GM21529 (cell line): ENCODE measurements around the gene DOK3.
A peak's percentile ranks its signal among the peaks of the same experiment; 100 is the strongest.

Experiments
- ATAC-seq: cut with Tn5 transposase; IDR thresholded peaks from one replicate; pipeline ENCODE4 v1.9.1; 2021; ENCODE audit not compliant: unreplicated experiment

DOK3 gene, protein sequence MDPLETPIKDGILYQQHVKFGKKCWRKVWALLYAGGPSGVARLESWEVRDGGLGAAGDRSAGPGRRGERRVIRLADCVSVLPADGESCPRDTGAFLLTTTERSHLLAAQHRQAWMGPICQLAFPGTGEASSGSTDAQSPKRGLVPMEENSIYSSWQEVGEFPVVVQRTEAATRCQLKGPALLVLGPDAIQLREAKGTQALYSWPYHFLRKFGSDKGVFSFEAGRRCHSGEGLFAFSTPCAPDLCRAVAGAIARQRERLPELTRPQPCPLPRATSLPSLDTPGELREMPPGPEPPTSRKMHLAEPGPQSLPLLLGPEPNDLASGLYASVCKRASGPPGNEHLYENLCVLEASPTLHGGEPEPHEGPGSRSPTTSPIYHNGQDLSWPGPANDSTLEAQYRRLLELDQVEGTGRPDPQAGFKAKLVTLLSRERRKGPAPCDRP

DNA sequence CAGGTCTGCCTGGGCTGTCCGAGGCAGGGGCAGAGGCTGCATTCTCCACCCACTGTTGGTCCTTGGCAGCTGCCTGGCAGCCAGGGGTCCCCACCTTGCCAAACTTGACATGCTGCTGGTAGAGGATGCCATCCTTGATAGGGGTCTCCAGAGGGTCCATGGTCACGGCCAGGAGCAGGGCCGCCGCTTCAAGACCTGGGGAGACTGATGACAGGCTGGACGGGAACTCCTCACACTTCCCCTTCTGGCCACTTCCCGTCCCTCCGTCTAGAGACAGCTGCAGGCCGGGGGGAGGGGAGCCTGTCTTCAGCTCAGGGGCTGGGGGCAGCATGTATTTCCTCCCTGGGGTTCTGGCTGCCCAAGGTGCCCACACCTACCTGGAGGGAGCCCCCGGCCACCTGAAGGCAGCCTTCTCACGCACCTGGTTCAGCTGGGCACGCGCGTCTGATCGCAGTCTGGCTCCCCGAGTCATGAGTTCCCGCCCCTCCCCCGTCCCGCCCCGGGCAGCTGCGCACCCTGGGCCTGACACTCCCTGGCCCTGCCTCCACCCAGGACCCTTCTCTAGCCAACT is at the start of gene DOK3:
DOK3 (minus strand) TSS at position 446 of the 571 bp plus-strand sequence; CDS start at position 160, 286 bp downstream.
- ATAC-seq = peak; percentile 30

DNA sequence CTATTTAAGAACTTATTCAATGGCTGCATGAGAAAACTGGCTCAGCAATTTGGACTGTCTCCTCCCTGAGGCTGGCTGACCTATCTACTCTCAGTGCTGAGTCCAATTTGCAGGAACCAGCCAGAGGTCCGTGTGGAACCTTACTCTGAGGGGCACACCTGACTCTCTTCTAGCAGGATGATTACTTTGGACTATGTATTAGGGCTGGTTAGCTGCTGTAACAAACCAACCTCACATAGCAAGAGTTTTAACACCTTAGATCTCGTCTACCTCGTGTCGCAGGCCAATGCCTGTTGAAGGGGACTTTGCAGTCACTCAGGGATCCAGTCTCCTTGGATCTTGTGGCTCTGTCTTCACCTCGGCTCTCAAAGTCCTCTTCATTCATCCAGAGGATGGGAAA is 48.2 kb upstream of the DOK3 start:
- no peak for ATAC-seq

DNA sequence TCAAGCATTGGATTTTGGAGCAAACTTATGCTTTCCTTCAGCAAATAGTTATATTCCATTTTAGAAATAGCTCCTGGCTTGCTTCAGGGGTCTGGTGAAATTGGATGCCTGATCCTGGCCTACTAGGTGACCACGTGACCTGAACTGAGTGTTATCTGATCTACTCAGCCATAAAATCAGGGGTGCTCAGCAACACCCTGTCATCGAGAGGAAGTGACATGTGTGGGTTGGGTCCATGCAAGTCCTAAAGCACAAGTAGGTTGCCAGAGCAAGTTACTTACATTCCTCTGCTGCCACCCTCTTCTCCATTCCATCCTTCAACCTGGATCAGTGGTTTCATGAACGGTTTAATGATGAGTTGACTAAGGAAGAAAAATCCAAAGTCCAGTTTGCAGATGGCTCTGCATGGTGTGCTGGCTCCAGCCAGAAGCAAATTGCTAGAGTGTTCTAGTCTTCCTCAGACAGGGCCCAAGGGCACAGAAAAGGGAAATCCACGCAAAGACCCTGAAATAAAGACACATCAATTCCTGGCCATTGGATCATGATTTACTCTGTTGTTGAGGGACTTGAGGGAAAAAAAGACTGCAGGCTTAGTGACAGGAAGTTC is 47.5 kb upstream of the DOK3 start:
- ATAC-seq = no peak

DNA sequence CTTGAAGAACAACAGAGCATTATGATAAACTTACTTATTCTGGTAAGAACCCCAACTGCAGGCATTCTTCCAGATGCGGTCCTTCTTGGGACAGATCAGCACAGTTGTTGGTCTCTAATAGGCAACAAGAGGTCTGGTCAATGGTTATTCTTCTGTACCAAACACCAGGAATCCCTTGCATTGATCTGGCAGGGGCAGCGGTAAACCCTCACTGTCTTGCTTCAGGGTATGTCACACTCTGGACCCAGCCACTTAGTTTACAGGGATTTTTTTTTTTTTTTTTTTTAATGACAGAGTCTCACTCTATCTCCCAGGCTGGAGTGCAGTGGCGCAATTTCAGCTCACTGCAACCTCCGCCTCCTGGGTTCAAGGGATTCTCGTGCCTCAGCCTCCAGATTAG is 46.0 kb upstream of the DOK3 start:
- ATAC-seq = no peak

DNA sequence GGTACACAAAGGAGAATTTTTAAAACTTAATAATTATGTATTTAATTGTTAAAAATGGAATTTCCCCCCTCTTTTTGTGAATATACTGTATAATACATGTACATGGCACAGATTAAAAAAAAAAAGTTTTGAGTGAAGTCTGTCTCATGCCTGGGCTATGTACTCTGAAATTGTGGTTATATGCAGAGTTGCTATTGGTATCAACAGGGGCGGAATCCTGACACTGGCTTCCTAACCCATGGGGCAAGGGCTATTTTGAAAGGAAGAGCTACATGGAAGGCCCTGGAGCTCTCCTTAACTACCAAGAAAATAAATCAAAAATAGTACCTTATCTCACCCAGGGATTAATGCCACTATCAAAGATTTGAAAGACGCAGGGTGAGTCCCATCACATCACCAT is 45.6 kb upstream of the DOK3 start:
- ATAC-seq = no peak

DNA sequence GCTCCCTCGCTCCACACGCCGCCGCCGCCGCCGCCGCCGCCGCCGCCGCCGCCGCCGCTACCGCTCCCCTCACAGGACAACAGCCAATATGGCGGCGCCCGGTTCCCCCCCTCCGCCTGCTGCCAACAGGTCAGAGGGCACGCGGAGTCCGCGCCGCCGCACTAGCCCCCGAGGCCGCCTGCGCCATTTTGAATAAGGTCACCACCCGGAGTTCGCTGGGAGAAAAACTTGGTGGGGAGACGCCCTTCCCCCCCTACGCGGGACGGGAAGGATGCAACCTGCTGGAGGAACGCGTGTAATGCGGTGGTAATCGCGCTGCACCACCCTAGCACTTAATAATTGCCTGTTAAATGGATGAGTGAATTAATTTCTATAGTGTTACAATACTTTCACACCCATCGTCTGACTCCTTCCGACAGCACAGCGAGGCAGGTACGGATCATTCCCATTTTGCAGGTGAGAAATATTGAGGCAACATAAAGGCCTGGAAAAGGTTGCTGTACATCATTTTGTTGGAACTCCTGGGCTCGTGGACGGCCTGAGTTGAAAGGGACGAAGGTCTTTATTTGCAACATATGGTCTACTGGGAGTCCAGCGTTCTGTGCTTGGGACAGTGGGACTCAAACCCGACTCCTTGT is 45.0 kb upstream of the DOK3 start, which contains the start of gene FAM193B:
FAM193B (minus strand) TSS at position 90 of the 638 bp plus-strand sequence. CDS start 105 bp downstream, outside the sequence.
- ATAC-seq = peak; percentile 93

DNA sequence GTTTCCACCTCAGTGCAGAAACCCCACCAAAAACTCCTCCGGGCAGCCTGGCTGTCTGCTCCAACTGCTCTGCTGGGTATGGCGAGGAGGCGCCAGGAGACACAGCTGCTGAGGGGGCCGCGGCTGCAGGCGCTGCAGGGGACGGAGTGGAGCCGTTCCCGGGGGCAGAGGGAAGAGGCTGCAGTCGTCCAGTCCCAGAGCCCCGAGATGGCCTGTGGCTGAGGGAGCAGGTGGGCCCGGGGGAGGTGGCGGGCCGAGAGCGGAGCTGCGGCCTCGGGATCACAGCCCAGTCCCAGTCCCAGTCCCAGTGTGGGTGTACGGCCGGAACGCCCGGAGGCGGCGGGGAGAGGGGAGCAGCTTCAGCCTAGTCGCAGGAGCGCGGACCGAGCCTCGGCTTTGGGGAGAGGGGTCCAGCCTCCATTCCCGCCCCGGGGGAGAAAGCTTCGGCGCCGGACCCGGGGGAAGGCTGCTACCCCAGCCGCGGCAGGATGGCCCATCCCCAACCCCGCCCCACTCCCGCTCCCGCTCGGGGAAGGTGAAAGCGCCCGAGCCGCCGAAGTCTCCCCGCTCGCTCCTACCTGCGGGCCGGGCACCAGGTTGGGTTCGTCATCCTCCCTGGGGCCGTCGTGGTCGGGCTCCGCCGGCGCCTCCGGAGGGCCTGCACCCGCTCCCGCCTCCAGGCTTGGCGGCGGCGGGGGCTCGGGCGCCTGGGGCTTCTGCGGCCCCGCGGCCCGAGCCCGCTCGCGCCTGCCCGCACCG is 44.2 kb upstream of the DOK3 start:
- peak; percentile 46 for ATAC-seq

DNA sequence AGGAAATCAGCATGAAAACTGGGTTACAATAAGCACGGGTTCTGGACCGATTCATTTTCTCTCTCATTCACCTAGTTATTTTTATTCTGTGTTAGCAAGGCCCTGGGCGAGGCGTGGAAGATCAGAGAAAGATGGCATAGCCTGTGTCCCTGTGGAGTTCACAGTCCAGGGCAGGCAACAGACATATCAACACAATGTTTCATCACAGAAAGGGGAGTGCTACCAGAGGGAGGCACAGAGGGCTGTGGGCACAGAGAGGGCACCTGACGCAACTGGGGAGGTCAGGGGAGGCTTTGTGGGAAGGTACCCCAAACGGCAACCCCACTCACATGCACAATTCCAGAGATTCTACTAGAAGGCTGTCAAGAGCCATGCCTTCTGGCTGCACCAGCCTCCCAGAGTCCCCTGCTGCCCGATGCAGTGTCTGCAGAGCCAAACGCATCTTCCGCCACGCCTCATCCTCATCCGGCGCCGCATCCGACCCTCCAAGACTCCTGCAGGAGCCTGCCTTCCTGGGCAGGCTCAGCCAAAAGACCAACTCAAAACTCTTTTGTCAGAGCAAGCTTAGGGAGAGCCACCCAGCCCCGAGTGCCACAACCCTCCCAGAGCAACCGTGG is 43.3 kb upstream of the DOK3 start:
- no peak for ATAC-seq

DNA sequence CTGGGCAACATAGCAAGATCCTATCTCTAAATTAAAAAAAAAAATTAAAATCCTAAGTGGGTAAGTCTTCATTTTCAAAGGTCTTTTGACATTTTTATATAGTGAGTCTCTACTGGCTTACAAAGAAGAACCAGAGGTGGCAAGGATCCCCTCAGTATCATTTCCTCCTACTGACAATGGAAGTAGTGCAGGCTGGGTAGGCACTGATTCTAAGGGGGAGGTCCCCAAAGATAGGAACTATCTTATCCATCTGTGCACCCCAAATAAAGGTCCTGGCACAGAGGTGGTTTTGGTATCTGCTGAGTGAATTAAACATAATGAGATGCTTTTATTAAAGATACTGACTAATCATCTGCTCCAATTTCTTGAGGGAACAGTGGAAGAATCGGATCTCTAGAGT is 40.5 kb upstream of the DOK3 start:
- no peak for ATAC-seq

DNA sequence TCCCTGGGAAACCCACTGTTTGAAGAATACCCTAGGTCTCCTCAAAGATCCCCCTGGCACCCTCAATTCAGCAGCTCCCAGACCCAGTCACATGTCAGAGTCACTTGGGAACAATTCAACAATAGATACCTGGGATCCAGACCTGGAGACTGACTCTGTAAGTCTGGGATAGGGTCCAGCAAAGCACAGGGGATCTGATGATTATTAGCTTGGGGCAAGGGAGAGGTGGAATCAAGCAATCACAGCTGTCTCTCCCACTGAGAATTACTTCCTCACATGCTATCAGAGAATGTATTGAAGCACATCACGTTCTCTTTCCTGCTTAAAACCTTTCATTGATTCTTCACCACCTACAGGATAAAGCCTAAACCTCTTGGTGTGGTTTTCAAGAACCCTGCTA is 38.9 kb upstream of the DOK3 start:
- ATAC-seq = no peak

DNA sequence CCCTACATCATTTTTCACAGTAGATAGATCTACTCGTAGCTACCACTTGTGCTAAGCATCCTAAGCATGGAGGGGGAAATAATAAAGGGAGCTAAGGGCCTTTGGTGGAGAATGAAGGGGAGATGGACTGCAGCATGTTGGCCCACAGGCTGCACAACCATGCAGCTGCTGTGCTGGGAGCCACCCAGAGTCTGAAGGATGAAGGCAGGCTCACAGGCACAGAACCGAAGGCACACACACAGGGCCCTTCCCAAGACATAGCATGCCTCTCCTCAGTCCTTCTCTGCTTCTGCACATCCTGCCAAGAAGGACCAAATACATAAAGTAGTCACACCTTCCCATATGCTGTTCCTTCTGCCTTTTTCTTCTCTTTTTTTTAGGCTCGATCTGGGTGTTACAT is 38.1 kb upstream of the DOK3 start:
- no peak for ATAC-seq

DNA sequence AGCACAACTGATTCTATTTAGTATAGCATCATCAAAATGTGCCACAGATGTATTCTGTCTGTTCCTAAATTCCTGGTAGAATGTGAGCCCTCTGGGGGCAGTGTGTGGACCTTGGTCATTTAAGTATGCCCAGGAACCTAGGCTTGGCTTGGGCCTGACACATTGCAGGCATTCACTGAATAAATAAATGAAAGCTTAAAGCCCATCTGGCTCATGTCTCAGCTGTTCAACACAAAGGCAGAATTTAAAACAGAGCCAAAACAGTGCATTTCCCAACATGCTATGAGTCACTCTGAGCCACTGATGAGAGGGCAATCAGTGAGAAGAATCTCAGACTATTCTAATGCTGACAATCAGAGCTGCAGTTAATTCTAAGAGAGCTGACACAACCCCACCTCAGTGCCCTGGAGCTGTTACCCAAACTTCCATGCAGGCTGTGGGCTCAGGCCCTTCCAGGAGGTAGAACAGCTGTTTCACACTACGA is 36.7 kb upstream of the DOK3 start:
- no peak for ATAC-seq

DNA sequence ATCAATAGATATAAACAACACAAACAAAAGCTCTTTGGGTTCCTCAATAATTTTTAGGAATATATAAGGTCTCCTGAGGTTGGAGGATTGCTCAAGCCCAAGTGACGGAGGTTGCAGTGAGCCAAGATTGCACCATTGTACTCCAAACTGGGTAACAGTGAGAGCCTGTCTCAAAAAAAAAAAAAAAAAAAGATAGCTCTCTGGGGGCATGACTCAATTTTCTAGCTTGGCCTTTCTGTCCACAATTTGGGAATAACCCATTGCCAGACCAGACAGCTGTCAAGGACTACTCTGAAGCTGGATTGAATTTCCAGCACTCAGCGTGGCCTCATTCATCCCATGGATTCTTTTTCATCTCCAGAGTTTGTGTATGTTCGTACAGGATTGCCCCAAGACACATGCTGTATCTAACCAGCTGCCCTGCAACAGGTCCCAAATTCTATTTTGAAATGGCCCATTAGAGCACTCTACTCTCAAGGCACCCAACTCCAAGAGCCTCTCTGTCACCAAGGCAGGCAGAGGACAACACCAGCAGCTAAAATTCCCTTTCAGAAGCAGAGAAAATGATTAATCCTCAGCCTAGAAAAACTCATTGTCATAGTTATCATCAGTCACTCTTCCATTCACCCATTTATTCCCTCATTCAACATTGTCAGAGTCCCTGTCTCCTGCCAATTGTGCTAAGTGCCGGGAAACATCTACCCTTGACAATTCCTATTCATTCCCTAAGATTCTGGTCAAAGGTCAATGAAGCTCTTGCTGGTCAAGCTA is 36.0 kb upstream of the DOK3 start:
- no peak for ATAC-seq

DNA sequence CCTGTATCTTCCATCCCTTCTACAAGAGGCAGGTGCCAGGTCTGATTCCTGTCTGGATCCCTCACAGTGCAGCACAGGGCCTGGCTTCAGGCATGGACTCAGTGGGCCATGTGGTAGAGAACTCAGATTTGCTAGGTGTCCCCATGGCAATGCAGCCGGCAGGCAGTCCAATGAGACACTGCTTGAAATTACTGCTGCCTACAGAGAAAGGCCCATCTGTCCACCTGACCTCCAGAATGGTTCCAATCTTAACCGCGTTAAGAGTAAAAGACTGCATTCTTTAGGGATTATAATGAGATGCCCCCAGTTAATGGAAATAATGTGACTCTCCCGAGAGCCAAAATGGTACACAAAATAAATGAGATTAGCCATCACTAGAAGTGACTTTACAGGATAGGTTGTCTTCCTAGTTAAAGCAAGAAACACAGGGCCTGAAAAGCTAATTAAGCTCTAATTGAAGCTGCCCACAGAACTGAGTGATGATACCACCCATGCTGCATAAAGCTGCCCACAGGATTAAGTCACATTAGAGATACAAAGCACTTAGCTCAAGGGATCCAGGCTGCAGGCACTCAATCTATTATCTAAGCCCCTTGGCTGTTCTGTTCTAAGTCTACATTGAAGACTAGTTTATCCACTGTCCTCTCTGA is 33.3 kb upstream of the DOK3 start:
- ATAC-seq = no peak

DNA sequence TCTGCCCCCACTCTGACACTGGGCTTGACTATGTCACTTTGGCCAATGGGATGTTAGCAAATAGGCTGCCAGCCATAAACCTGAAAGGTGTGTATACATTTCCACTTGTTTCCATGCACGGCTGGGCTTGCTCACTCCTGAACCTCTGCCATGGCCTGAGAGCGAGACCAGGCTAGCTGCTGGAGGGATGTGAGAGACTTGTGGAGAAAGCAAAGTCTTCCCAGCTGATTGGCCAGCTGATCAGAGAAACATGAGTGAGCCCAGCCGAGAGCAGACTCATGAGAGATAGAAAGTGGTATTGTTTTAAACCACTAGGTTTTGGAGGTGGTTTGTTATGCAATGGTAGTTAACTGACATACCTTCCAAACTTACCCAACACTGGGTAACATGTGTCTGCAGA is 30.8 kb upstream of the DOK3 start:
- ATAC-seq = no peak

DNA sequence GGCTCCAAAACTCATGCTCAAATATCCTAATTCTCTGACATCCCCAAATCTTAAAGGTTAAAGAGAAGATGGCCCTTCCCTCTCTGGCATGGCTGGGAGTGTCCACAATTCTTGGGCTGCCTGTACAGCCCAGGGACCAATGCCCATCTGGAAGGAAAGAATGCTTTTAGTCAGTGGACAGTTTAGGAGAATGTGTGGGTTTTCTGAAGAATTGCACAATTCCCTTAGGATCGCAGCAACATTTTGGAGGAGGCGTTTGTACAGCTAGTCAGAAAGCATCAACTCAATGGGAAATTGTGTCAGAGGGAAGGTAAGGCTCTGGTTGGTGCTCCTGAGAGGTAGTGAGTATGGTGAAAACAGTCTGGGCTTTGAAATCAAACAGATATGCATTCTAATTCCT is 29.8 kb upstream of the DOK3 start:
- no peak for ATAC-seq

DNA sequence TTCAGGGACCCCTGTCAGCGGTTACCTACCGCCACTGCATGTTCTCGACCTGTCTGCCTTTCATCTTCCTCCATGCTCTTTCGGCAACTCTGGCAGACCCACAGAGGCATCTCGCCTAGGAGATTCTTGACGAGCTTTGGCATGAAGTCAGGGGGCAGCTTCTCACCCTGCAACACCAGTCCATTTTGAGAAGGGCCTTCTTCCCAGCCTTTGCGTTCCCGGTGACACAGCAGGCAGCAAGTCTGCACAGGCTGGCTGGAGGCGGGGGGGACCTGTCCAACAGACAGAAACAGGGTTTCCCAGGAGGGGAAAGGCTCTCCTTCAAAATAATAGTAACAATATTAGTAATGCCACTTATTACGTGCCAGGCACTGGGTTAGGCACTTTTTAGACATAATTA is 29.2 kb upstream of the DOK3 start:
- no peak for ATAC-seq

DNA sequence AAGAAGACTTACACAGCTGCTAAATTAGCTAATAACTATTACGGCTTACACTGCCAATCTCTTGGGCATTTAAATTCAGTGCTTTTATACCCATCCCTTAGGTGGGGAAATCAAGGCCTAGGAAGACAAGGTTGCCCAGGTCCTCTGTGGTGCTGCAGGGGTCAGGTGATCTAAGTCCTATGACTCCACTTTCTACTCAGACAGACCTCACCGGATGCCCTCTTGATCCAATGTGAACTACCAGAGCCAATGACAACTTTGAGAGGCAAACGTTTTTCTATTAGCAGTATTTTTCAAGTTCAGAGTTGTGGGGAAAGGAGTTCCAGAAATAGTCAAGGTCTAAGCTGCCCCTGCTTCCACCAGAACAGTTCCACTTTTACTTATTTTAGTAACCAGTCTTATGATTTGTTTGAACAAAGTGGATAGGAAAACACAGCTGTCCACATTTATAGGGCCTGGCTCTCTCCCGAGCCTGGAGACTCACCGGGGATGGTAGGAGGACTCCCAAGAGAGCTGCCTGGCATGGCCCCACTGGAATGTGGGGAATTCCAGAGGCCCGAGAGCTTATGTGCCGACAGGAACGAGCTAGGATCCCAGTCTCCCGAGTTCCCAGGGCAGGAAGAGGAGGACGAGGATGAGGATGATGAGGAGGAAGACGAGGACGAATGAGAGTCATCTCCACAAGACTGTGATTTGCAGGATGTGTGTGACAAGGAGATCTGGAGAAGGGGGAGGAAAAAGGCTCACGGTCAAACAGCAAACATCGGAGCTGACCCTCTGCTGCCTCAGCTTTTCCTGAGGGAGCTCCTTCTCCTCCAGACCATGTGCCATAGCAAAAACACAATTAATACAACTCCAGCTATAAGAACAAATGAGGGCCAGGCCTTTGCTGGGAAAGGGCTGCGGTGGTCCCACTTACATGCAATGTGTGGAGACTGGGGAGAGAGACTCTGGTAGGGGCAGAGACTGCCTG is 28.0 kb upstream of the DOK3 start:
- ATAC-seq = no peak
